Keratinocyte (primary cell): Measurements from ENCODE around the gene DDX11. TPM values are rescaled to one million over a fixed set of nuclear protein-coding genes. Genes with fewer than 3 reads are reported as not detected.
"Not testable (repeated sequence)": the region's sequence is repeated elsewhere in the genome, so short reads cannot be mapped to it uniquely, and the experiment has no call there.

Experiments used
- DNase-seq: peaks from one replicate; pipeline ENCODE4 v3.0.0-alpha.2; 2011; ENCODE audit warnings: low read depth, missing footprints, low spot score
- FAIRE-seq: peaks from 2 replicates; lab custom pipeline; 2011; peaks lifted over from hg19 to GRCh38; lab: Jason Lieb, UNC
- H2AFZ ChIP-seq: 2 replicates; pipeline ENCODE4 v1.6.0; 2012; ENCODE audit warnings: low read length, control low read depth, inconsistent platforms; ENCODE audit not compliant: control insufficient read depth
- H3K27ac ChIP-seq: 2 replicates; pipeline ENCODE4 v1.5.1; 2011; ENCODE audit warnings: low read length; ENCODE audit not compliant: control insufficient read depth, insufficient read depth
- H3K27me3 ChIP-seq: 3 replicates; pipeline ENCODE4 v1.6.0; 2011; ENCODE audit warnings: low read length; ENCODE audit not compliant: control insufficient read depth, insufficient read depth; ENCODE audit errors: extremely low read depth
- H3K36me3 ChIP-seq, 2 experiments: 2 replicates in 1 of 2; 3 replicates in 1 of 2; pipeline ENCODE4 v1.5.1; 2011; ENCODE audit warnings: low read length in 2 of 2, mild to moderate bottlenecking in 1 of 2; ENCODE audit not compliant: control insufficient read depth in 2 of 2, insufficient read depth in 2 of 2; ENCODE audit errors: extremely low read depth in 1 of 2
- H3K4me1 ChIP-seq: 3 replicates; pipeline ENCODE4 v1.5.1; 2011; ENCODE audit warnings: low read length; ENCODE audit not compliant: control insufficient read depth, insufficient read depth; ENCODE audit errors: extremely low read depth
- H3K4me2 ChIP-seq: 3 replicates; pipeline ENCODE4 v1.6.0; 2011; ENCODE audit warnings: low read depth, low read length; ENCODE audit not compliant: control insufficient read depth, insufficient read depth; ENCODE audit errors: extremely low read depth
- H3K4me3 ChIP-seq, 3 experiments: fragments of 200-600 bp in 1 of 3; sonication (generic) in 1 of 3; 2 replicates in 2 of 3; 3 replicates in 1 of 3; pipeline ENCODE4 v1.5.1; 2011 to 2016; ENCODE audit warnings: low read length in 3 of 3, mild to moderate bottlenecking in 3 of 3, control low read depth in 2 of 3, inconsistent platforms in 1 of 3, low read depth in 1 of 3, mixed read lengths in 1 of 3, mixed run types in 1 of 3, moderate library complexity in 1 of 3; ENCODE audit not compliant: control insufficient read depth in 2 of 3, insufficient read depth in 2 of 3; ENCODE audit errors: extremely low read depth in 1 of 3
- H3K79me2 ChIP-seq: 2 replicates; pipeline ENCODE4 v1.6.0; 2012; ENCODE audit warnings: low read length; ENCODE audit not compliant: control insufficient read depth, insufficient read depth
- H3K9ac ChIP-seq: 3 replicates; pipeline ENCODE4 v1.6.0; 2011; ENCODE audit warnings: low read length; ENCODE audit not compliant: control insufficient read depth, insufficient read depth; ENCODE audit errors: extremely low read depth
- H3K9me1 ChIP-seq: 3 replicates; pipeline ENCODE4 v1.6.0; 2011; ENCODE audit warnings: low read length; ENCODE audit not compliant: control insufficient read depth, insufficient read depth; ENCODE audit errors: extremely low read depth
- H3K9me3 ChIP-seq: 2 replicates; pipeline ENCODE4 v1.5.1; 2012; ENCODE audit warnings: low read depth, low read length; ENCODE audit not compliant: control insufficient read depth
- H4K20me1 ChIP-seq: 3 replicates; pipeline ENCODE4 v1.6.0; 2011; ENCODE audit warnings: low read length; ENCODE audit not compliant: control insufficient read depth, insufficient read depth; ENCODE audit errors: extremely low read depth
- dilution Hi-C: fragments of 300-500 bp; cut with MboI; formaldehyde crosslinking; loops from one replicate; pipeline ENCODE4 v1.7.0; 2020; ENCODE audit warnings: low sequenced_read_pairs; ENCODE audit not compliant: extremely low pct_ligation_motif_present
- polyA plus RNA-seq, 5 experiments: library from polyadenylated mRNA; depleted of rRNA in 3 of 5; stranded (reverse) in 3 of 5; stranded (forward) in 1 of 5; unstranded in 1 of 5; fragments of >200 nt; gene quantifications; 1 replicate in 1 of 5; 2 replicates in 3 of 5; 3 replicates in 1 of 5; pipeline versions ENCODE4 v1.2.1 to v1.2.3, GENCODE V29; 2011 to 2012; ENCODE audit warnings: missing spikeins in 2 of 5, low read depth in 1 of 5, low replicate concordance in 1 of 5

The DDX11 gene
- polyA plus RNA-seq, 1 donor (not counting 4 experiments of a cell fraction or from before 2014, with no cell fraction given), result 11.2 TPM

DNA sequence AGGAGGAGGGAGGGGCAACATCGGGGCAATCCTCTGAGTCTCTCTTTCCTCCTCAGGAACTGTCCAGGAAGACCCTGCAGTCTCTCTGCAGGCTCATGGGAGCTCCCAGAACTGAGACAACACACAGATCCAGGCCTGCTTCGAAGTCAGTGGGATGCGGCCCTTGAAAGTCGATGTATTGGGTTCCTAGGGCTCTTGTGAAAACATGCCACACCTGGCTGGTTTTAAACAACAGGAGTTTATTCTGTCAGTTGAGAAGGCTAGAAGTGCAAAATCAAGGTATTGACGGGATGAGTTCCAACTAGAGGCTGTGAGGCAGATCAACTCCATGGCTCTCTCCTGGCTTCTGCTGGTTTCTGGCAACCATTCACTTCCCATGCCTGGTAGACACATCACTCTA lies 36.6 kb downstream of the DDX11 start:
- H4K20me1 ChIP-seq, H3K27ac ChIP-seq, H3K9me1 ChIP-seq, H3K27me3 ChIP-seq, H3K4me3 ChIP-seq, FAIRE-seq, H3K9ac ChIP-seq, DNase-seq, H3K79me2 ChIP-seq, H3K4me1 ChIP-seq, H2AFZ ChIP-seq, H3K4me2 ChIP-seq, H3K9me3 ChIP-seq, H3K36me3 ChIP-seq, dilution Hi-C loops: not testable (repeated sequence)

DNA sequence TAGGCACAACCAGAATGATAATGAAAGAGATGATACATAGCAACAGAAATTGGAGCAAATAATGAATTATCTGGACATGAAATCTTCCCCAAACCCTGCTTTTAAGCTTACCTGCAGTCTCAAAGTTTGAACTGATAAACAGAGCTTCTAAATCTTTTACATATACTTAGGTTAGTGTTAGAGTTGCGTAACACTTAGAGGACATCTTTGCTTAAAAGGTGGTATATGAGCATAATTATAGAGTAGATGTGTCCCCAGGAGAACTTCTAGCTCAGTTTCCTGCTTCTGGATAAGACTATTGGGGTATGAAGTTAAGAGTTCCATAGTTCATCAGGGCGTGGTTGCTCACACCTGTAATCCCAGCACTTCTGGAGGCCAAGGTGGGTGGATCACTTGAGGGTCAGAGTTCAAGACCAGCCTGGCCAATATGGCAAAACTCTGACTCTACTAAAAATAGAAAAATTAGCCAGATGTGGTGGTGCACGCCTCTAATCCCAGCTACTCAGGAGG lies 41.5 kb downstream of the DDX11 start:
- dilution Hi-C loops, H3K4me1 ChIP-seq, H3K36me3 ChIP-seq, H3K9me1 ChIP-seq, H2AFZ ChIP-seq, H3K9ac ChIP-seq, H3K79me2 ChIP-seq, DNase-seq, H3K27ac ChIP-seq, FAIRE-seq, H3K4me3 ChIP-seq, H3K9me3 ChIP-seq, H4K20me1 ChIP-seq, H3K4me2 ChIP-seq: not testable (repeated sequence)
- H3K27me3 ChIP-seq, result peaks cover 30% of the 10 kb centered on the region

- dilution Hi-C loops, FAIRE-seq, H3K27ac ChIP-seq, H3K4me3 ChIP-seq, H3K4me1 ChIP-seq, H3K9me3 ChIP-seq, H3K79me2 ChIP-seq, H3K36me3 ChIP-seq, H4K20me1 ChIP-seq, DNase-seq, H2AFZ ChIP-seq, H3K9me1 ChIP-seq, H3K9ac ChIP-seq: not testable (repeated sequence)
- peak overlapping the region; percentile 81 for H3K4me2 ChIP-seq
- peaks cover 30% of the 10 kb centered on the region for H3K27me3 ChIP-seq
Measured at GRCh38 chr12:31116846-31117202, 43.2 kb downstream of the DDX11 start.
